Measurements from ENCODE around the gene PLEKHH3.
"Not testable (repeated sequence)": the region's sequence is repeated elsewhere in the genome, so short reads cannot be mapped to it uniquely, and the experiment has no call there.

The PLEKHH3 gene

GRCh38 chr17:42623732-42624596 lies 52.8 kb downstream of the PLEKHH3 start:
- no peak for DNase-seq

DNA sequence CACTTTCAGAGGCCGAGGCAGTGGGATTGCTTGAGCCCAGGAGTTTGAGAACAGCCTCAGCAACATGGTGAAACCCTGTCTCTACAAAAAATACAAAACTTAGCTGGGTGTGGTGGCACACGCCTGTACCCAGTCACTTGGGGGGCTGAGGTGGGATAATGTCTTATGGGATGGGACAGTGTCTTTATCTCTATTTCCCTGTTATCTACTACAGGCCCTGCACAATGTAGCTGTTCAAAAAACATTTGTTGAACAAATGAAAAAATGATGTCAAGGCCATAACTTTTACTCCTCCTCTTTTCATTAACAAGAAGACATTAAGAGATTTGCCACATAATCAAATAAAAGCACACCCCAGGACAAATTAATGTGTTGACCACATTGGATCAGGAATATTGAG lies 53.5 kb downstream of the PLEKHH3 start:
- DNase-seq, result no peak

GRCh38 chr17:42621987-42622386 lies 54.8 kb downstream of the PLEKHH3 start:
- DNase-seq, result not testable (repeated sequence)

DNA sequence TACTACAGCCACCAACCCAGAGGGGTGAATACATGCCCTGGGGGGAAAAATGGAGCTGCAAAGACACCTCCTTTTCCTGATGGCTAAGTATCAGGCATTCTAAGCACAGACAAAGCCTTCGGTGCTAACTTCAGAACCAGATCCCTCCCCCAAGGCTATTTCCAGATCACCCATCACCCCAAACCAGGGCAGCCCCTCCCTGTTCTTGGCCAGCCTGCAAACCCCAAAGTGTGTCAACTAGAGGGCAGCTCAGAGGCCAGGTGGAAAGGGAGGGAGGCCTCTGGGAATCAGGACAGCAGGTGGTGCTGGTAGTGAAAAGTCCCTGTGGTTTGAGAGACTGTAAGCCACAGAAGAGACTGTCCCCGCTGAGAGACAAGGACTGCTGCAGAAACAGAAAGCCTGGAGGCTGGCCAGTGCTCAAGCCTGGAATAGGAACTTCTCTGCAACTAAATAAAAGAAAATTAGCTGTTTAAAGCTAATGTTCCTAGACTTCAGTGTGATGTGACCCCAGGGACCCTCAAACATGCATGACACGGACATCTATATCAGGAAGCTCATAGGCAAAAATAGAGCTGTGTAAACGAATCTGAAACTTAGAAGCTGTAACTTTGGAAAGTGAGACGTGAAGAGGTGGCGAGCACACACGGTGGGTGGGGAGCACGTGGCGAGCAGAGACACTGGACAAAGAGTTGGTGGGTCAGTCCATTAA lies 58.2 kb downstream of the PLEKHH3 start:
- DNase-seq, result no peak

- DNase-seq, result no peak
Measured at GRCh38 chr17:42617956-42618431, 58.8 kb downstream of the PLEKHH3 start.

All from activated CD4-positive, alpha-beta T cell treated with anti-CD3 and anti-CD28 coated beads for 1 hour (primary cell).